OCI-LY3 (cell line): Measurements from ENCODE around the gene DLX3.

Experiments
- CTCF ChIP-seq: fragments of 200-600, 300-600 bp; sonication (generic); IDR thresholded peaks from 2 replicates; pipeline ENCODE4 v1.5.1; 2014; ENCODE audit warnings: antibody characterized with exemption, low read length, low read depth
- EZH2phosphoT487 ChIP-seq: fragments of 200-600 bp; shearing (Covaris generic); IDR thresholded peaks from 2 replicates; pipeline ENCODE4 v1.6.1; 2018; ENCODE audit warnings: antibody characterized with exemption, mixed run types, low read depth

- TF ChIP-seq CTCF (no peak), EZH2phosphoT487 (no peak)
These were observed 26.5 kb downstream of the DLX3 start for GRCh38 chr17:49968405-49969133.
